Measurements from ENCODE around the gene FBXL5.

- TF ChIP-seq ZNF132 (tag by site-specific recombination; IDR thresholded peaks at IDR 0.05; ENCODE audit: borderline replicate concordance) (no peak), ZNF626 (tag by site-specific recombination; IDR thresholded peaks at IDR 0.05) (no peak)
These were observed at the start of gene FBXL5 for GRCh38 chr4:15655223-15656037.
